Stimulated activated naive B cell treated with anti-CD40 and anti-IgM and Interleukin-4, amounts not matched to agents 10 μg/mL and 1 μg/mL and 100 μg/mL, for 72 hours (primary cell): ENCODE results near the gene DOCK9.
"Not testable (repeated sequence)": the region's sequence is repeated elsewhere in the genome, so short reads cannot be mapped to it uniquely, and the experiment has no call there.

Experiments used
- ATAC-seq, 2 donors: fragments of 150-1000 bp; cut with Tn5 transposase; replicated peaks; 2 replicates each; pipeline ENCODE4 v1.10.0; 2021; ENCODE audit warnings: moderate library complexity in 1 of 2
- DNase-seq: peaks from one replicate; pipeline ENCODE4 v3.0.0; 2021
- H3K27ac Mint-ChIP-seq: one replicate; pipeline ENCODE4 v1.8.0; 2022; ENCODE audit warnings: mild to moderate bottlenecking, mixed read lengths
- H3K27me3 Mint-ChIP-seq, 2 donors: one replicate each; pipeline ENCODE4 v1.8.0; 2022; ENCODE audit warnings: mixed read lengths in 2 of 2
- H3K36me3 Mint-ChIP-seq, 2 donors: one replicate each; pipeline ENCODE4 v1.8.0; 2022; ENCODE audit warnings: mixed read lengths in 2 of 2, mild to moderate bottlenecking in 1 of 2
- H3K4me1 Mint-ChIP-seq, 2 donors: one replicate each; pipeline ENCODE4 v1.8.0; 2022; ENCODE audit warnings: mixed read lengths in 2 of 2, mild to moderate bottlenecking in 1 of 2
- H3K4me3 Mint-ChIP-seq, 2 donors: one replicate each; pipeline ENCODE4 v1.8.0; 2022; ENCODE audit warnings: mild to moderate bottlenecking in 2 of 2, mixed read lengths in 2 of 2, moderate library complexity in 1 of 2
- H3K9me3 Mint-ChIP-seq, 2 donors: one replicate each; pipeline ENCODE4 v1.8.0; 2022; ENCODE audit warnings: mixed read lengths in 2 of 2, mild to moderate bottlenecking in 1 of 2

DOCK9 gene

GRCh38 chr13:98772794-98773452, 204.9 kb downstream of the DOCK9 start:
- no peak overlapping the region for H3K4me3 Mint-ChIP-seq

DNA sequence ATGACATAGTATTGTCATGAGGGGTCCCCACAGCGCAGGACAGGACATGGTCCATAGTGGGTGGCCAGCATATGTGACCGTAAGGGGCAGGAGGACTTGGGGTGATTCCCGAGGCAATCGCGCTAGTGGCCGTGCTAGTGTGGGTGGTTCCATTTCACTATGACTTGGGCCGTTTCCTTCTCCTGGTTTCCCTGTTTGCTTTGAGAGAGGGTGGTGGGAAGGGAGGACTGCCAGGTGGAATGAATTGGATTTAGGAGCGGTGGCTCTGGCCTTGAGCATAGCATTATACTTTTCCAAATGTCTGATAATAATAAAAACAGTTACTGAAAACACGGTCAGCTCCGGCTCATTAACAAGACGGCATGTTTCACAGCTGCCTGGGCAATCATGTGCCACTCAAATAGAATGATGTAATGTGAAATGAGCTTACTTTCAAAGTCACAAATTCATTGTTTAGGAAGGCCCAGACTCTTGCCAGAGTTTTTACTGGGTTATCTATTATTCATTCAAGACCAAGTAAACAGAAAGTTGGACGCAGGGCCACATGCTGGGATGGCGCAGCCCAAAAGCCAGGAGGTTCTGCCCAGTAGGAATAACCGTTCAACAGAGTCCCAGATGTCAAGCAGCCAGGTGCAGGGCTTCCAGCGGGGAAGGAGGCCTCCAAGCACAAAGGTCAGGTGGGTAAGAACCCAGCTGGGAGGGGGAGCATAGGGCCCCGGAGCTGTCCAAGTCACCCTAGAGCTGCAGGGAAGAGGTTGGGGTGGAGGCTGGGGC, 205.8 kb downstream of the DOCK9 start:
- no peaks in the 10 kb centered on the region for H3K4me1 Mint-ChIP-seq
- ATAC-seq: no peak
- H3K36me3 Mint-ChIP-seq: no peaks in the 10 kb centered on the region
- H3K27me3 Mint-ChIP-seq: peaks cover 7 to 11% of the 10 kb centered on the region in 2 donors
- H3K4me3 Mint-ChIP-seq: no peak overlapping the region
- peaks cover 0 to 13% of the 10 kb centered on the region in 2 donors for H3K9me3 Mint-ChIP-seq
- no peak overlapping the region for H3K27ac Mint-ChIP-seq
- no peak for DNase-seq

More at GRCh38 chr13:98772794-98773452, 204.9 kb downstream of the DOCK9 start:
- DNase-seq (no peak), ATAC-seq (no peak)
- Mint-ChIP-seq H3K9me3 (peaks cover 0 to 13% of the 10 kb centered on the region in 2 donors), H3K27me3 (peaks cover 9 to 11% of the 10 kb centered on the region in 2 donors), H3K36me3 (no peaks in the 10 kb centered on the region), H3K27ac (no peak overlapping the region), H3K4me1 (no peaks in the 10 kb centered on the region)

- no peaks in the 10 kb centered on the region for H3K36me3 Mint-ChIP-seq
- H3K4me1 Mint-ChIP-seq: no peaks in the 10 kb centered on the region
- DNase-seq: no peak
- no peak for ATAC-seq
- peaks cover 0 to 13% of the 10 kb centered on the region in 2 donors for H3K9me3 Mint-ChIP-seq
- no peak overlapping the region for H3K4me3 Mint-ChIP-seq
- H3K27ac Mint-ChIP-seq: no peak overlapping the region
- peaks cover 0 to 19% of the 10 kb centered on the region in 2 donors for H3K27me3 Mint-ChIP-seq
These were observed 208.1 kb downstream of the DOCK9 start for GRCh38 chr13:98769736-98770135.

- ATAC-seq: no peak
- DNase-seq: no peak
- Mint-ChIP-seq H3K9me3 (peaks cover 0 to 13% of the 10 kb centered on the region in 2 donors), H3K27ac (no peak overlapping the region), H3K27me3 (peaks cover 0 to 19% of the 10 kb centered on the region in 2 donors), H3K4me1 (no peaks in the 10 kb centered on the region), H3K36me3 (no peaks in the 10 kb centered on the region), H3K4me3 (no peak overlapping the region)
These were observed 209.3 kb downstream of the DOCK9 start for GRCh38 chr13:98768522-98768921.

GRCh38 chr13:98766697-98767096, 211.2 kb downstream of the DOCK9 start:
- ATAC-seq (no peak), DNase-seq (no peak)
- Mint-ChIP-seq H3K36me3 (no peaks in the 10 kb centered on the region), H3K4me3 (no peak overlapping the region), H3K9me3 (peaks cover 0 to 13% of the 10 kb centered on the region in 2 donors), H3K27me3 (peaks cover 0 to 25% of the 10 kb centered on the region in 2 donors), H3K4me1 (no peaks in the 10 kb centered on the region), H3K27ac (no peak overlapping the region)

- H3K36me3 Mint-ChIP-seq: no peaks in the 10 kb centered on the region
- peaks cover 0 to 17% of the 10 kb centered on the region in 2 donors for H3K9me3 Mint-ChIP-seq
- peaks cover 3 to 25% of the 10 kb centered on the region in 2 donors for H3K27me3 Mint-ChIP-seq
- no peak overlapping the region for H3K4me3 Mint-ChIP-seq
- H3K4me1 Mint-ChIP-seq: no peaks in the 10 kb centered on the region
- ATAC-seq (no peak), DNase-seq (no peak)
- no peak overlapping the region for H3K27ac Mint-ChIP-seq
These were observed 211.8 kb downstream of the DOCK9 start for GRCh38 chr13:98765996-98766519.

DNA sequence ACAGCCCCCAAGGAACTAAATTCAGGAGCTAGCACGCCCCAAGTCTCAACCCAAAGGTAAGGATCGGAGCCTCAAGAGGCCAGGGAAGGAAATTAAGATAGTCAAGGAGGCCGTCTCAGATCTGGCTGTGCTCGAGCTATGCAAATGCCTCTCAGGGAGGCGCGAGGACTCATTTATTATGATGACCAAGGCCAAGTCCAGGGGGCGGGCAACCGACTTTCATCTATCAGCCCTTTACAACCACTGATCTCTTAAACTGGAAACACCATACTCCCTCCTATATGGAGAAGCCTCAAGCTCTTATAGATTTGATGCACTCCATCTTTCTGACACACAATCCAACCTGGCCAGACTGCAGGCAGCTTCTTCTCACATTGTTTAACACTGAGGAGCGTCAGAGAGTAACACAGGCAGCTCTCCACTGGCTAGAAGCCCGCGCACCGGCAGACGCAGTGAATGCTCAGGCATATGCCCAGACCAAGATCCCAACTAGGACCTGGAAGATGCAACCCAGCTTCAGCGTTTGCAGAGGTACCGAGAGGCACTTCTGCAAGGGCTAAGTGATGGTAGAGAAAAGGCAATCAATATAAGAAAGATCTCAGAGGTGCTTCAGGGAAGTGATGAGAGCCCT, 215.8 kb downstream of the DOCK9 start:
- H3K4me1 Mint-ChIP-seq: no peaks in the 10 kb centered on the region
- peaks cover 0 to 5% of the 10 kb centered on the region in 2 donors for H3K36me3 Mint-ChIP-seq
- H3K27ac Mint-ChIP-seq: no peak overlapping the region

DNA sequence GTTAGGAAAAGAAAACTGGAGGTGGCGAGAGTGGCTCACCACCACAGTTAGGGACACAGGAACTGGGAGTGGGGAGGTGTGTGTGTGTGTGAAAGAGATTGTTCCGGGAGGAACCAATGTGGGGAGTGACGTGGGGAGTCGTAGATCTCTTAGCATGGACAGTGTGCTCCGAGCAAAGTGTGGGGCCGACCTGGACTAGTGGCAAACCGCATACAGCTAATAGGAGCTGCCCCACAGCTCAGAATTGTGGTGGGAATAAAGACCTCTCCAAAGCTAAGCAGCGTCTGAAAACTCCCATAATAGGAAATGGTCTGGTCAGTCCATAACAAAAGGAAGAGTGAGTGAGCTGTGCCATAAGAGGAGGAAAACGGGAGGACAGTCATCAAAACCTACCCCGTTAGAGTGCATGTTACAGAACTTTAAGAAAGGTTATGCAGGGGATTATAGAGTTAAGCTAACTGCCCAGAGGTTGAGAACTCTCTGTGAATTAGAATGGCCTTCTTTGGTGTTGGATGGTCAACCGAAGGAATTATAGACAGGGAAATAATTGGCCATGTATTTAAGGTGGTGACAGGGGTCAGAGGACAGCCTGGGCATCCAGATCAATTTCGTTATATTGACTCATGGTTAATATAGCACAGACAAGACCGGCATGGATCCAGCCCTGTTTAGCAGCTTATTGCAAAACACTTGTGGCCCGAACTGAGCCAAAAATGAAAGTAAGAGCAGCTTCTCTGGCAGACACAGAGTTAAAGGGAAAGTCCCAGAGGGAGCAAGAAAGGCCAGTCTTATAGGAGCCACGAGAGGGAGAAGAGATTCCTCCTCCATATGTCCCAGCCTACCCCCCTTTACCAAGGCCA, 216.5 kb downstream of the DOCK9 start:
- DNase-seq: no peak
- Mint-ChIP-seq H3K4me3 (no peak overlapping the region), H3K27ac (no peak overlapping the region), H3K27me3 (peaks cover 17 to 18% of the 10 kb centered on the region in 2 donors), H3K36me3 (peaks cover 0 to 5% of the 10 kb centered on the region in 2 donors), H3K9me3 (peaks cover 4 to 13% of the 10 kb centered on the region in 2 donors), H3K4me1 (no peaks in the 10 kb centered on the region)
- no peak for ATAC-seq

More for the DNA sequence above, 215.8 kb downstream of the DOCK9 start:
- Mint-ChIP-seq H3K27me3 (peaks cover 10 to 20% of the 10 kb centered on the region in 2 donors), H3K9me3 (peaks cover 4 to 13% of the 10 kb centered on the region in 2 donors), H3K4me3 (no peak overlapping the region)
- ATAC-seq (no peak), DNase-seq (no peak)

GRCh38 chr13:98755729-98756128, 222.1 kb downstream of the DOCK9 start:
- H3K4me3 Mint-ChIP-seq: no peak overlapping the region
- H3K27me3 Mint-ChIP-seq: peaks cover 52 to 58% of the 10 kb centered on the region in 2 donors
- no peak overlapping the region for H3K27ac Mint-ChIP-seq
- DNase-seq: no peak
- peaks cover 12 to 14% of the 10 kb centered on the region in 2 donors for H3K9me3 Mint-ChIP-seq
- ATAC-seq: no peak
- peaks cover 0 to 1% of the 10 kb centered on the region in 2 donors for H3K4me1 Mint-ChIP-seq
- peaks cover 0 to 11% of the 10 kb centered on the region in 2 donors for H3K36me3 Mint-ChIP-seq

GRCh38 chr13:98755116-98755515, 222.7 kb downstream of the DOCK9 start:
- H3K27me3 Mint-ChIP-seq: peaks cover 58 to 63% of the 10 kb centered on the region in 2 donors
- H3K36me3 Mint-ChIP-seq: peaks cover 0 to 7% of the 10 kb centered on the region in 2 donors
- peaks cover 0 to 1% of the 10 kb centered on the region in 2 donors for H3K4me1 Mint-ChIP-seq
- ATAC-seq: no peak
- no peak for DNase-seq
- H3K4me3 Mint-ChIP-seq: no peak overlapping the region
- H3K27ac Mint-ChIP-seq: no peak overlapping the region
- peaks cover 8 to 10% of the 10 kb centered on the region in 2 donors for H3K9me3 Mint-ChIP-seq

- not testable (repeated sequence) for H3K9me3 Mint-ChIP-seq
These were observed 223.4 kb downstream of the DOCK9 start for GRCh38 chr13:98754468-98754867.

DNA sequence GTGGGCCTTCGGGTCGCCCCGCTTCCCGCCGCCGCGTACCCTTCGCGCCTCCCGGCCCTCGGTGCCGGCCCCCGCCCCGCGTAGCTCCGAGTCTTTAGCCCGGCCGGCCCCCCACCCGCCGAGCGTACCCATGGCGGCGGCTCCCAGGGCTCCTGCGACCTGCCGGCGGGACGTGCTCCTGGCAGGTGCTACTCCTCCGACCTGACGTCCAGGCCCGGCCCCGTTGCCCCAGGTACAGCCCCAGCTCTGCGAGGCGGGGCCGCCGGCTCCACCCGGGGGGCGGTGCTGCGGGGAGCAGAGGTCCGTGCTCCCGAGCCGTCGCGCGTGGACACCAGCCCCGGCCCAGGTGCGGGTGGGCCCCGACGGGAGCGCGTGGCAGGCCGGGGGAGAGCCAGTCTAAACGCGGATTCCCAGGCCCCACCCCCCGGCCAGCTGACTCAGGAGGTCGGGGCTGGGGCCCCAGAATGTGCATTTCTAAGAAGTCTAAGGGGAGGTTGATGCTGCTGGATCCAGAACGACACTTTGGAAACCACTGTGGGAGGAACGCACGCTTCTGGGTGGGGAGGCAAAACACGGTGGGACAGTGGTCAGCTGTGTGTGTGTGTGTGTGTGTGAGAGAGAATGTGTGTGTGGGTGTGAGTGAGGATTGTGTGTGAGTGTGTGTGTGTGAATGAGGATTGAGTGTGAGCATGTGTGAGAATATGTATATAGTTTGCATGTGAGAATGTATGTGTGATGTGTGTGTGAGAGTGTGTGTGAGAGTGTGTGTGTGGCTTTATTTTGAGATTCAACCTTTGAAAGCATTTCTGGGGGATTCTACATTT, 225.2 kb downstream of the DOCK9 start, which contains the start of gene SLC15A1:
Gene SLC15A1 (minus strand): TSS at position 206 of the 824 bp plus-strand sequence. CDS start 74 bp downstream, at position 132.
- H3K36me3 Mint-ChIP-seq: peaks cover 0 to 7% of the 10 kb centered on the region in 2 donors
- H3K9me3 Mint-ChIP-seq: peaks cover 8 to 10% of the 10 kb centered on the region in 2 donors
- ATAC-seq: no peak
- H3K4me3 Mint-ChIP-seq: no peak within 1 kb of the TSS
- H3K4me1 Mint-ChIP-seq: peaks cover 0 to 1% of the 10 kb centered on the region in 2 donors
- DNase-seq: no peak
- no peak within 1 kb of the TSS for H3K27ac Mint-ChIP-seq
- peaks cover 68 to 72% of the 10 kb centered on the region in 2 donors for H3K27me3 Mint-ChIP-seq

More at GRCh38 chr13:98754468-98754867, 223.4 kb downstream of the DOCK9 start:
- DNase-seq, H3K4me3 Mint-ChIP-seq, ATAC-seq, H3K36me3 Mint-ChIP-seq, H3K27ac Mint-ChIP-seq, H3K4me1 Mint-ChIP-seq: not testable (repeated sequence)
- peaks cover 63 to 65% of the 10 kb centered on the region in 2 donors for H3K27me3 Mint-ChIP-seq
